ENCODE measurements around the gene LRRC14B. TPM values are rescaled to one million over a fixed set of nuclear protein-coding genes. Genes with fewer than 3 reads are reported as not detected.

The LRRC14B gene
- total RNA-seq, 3 donors from 2014 or later (not counting 1 experiment from before 2014, with no cell fraction given) = not detected

GRCh38 chr5:147751-148150 is 43.5 kb upstream of the LRRC14B start:
- DNase-seq = no peak
- intact Hi-C loops (cut with micrococcal nuclease) = no loop called here
- no peak overlapping the region for H3K27ac ChIP-seq (ENCODE audit: low read length)
- no peaks in the 10 kb centered on the region for H3K36me3 ChIP-seq (ENCODE audit: control insufficient read depth, insufficient read depth, low read length)
- no peak for ATAC-seq
- H3K27me3 ChIP-seq (ENCODE audit: control insufficient read depth, insufficient read depth, low read length) = no peaks in the 10 kb centered on the region
- peaks cover 14% of the 10 kb centered on the region for H3K36me3 Mint-ChIP-seq
- no peaks in the 10 kb centered on the region for H3K4me1 Mint-ChIP-seq
- peaks cover 11 to 12% of the 10 kb centered on the region in 2 donors for H3K9me3 Mint-ChIP-seq
- H3K4me1 ChIP-seq (ENCODE audit: control insufficient read depth, insufficient read depth, low read length) = no peaks in the 10 kb centered on the region
- no peak for TF ChIP-seq CTCF (IDR thresholded peaks at IDR 0.05)
- peaks cover 13% of the 10 kb centered on the region for H3K9me3 ChIP-seq (ENCODE audit: control insufficient read depth, insufficient read depth, low read length)
- peaks cover 5 to 8% of the 10 kb centered on the region in 2 donors for H3K27me3 Mint-ChIP-seq (ENCODE audit: low read depth in 2 of 2)
- WGBS (ENCODE audit: insufficient coverage) = 91% methylated on average over 1 of the region's 1 CpG
- no peak overlapping the region for H3K27ac Mint-ChIP-seq
- no peak overlapping the region for H3K4me3 Mint-ChIP-seq
- no peak overlapping the region for H3K4me3 ChIP-seq (ENCODE audit: low read length)

GRCh38 chr5:149745-150485 is 41.4 kb upstream of the LRRC14B start:
- Mint-ChIP-seq H3K36me3 (peaks cover 14% of the 10 kb centered on the region), H3K9me3 (peaks cover 11 to 12% of the 10 kb centered on the region in 2 donors), H3K4me3 (no peak overlapping the region), H3K27me3 (ENCODE audit: low read depth in 2 of 2) (peaks cover 5 to 8% of the 10 kb centered on the region in 2 donors), H3K27ac (no peak overlapping the region), H3K4me1 (no peaks in the 10 kb centered on the region)
- Histone ChIP-seq H3K9me3 (ENCODE audit: control insufficient read depth, insufficient read depth, low read length) (peaks cover 13% of the 10 kb centered on the region), H3K4me1 (ENCODE audit: control insufficient read depth, insufficient read depth, low read length) (no peaks in the 10 kb centered on the region), H3K27me3 (ENCODE audit: control insufficient read depth, insufficient read depth, low read length) (no peaks in the 10 kb centered on the region), H3K36me3 (ENCODE audit: control insufficient read depth, insufficient read depth, low read length) (no peaks in the 10 kb centered on the region), H3K4me3 (ENCODE audit: low read length) (no peak overlapping the region), H3K27ac (ENCODE audit: low read length) (no peak overlapping the region)
- DNase-seq = no peak
- intact Hi-C loops (cut with micrococcal nuclease) = no loop called here
- no peak for TF ChIP-seq CTCF (IDR thresholded peaks at IDR 0.05)
- no peak for ATAC-seq
- WGBS (ENCODE audit: insufficient coverage) = 88% methylated on average over 6 of the region's 6 CpGs

GRCh38 chr5:150746-151145 is 40.5 kb upstream of the LRRC14B start:
- peaks cover 11 to 12% of the 10 kb centered on the region in 2 donors for H3K9me3 Mint-ChIP-seq
- 86% methylated on average over 4 of the region's 4 CpGs for WGBS (ENCODE audit: insufficient coverage)
- H3K4me1 Mint-ChIP-seq = no peaks in the 10 kb centered on the region
- intact Hi-C loops (cut with micrococcal nuclease) = no loop called here
- H3K4me3 Mint-ChIP-seq = no peak overlapping the region
- H3K27ac Mint-ChIP-seq = no peak overlapping the region
- peaks cover 14% of the 10 kb centered on the region for H3K36me3 Mint-ChIP-seq
- Histone ChIP-seq H3K9me3 (ENCODE audit: control insufficient read depth, insufficient read depth, low read length) (peaks cover 13% of the 10 kb centered on the region), H3K27me3 (ENCODE audit: control insufficient read depth, insufficient read depth, low read length) (no peaks in the 10 kb centered on the region), H3K4me1 (ENCODE audit: control insufficient read depth, insufficient read depth, low read length) (no peaks in the 10 kb centered on the region), H3K27ac (ENCODE audit: low read length) (no peak overlapping the region), H3K4me3 (ENCODE audit: low read length) (no peak overlapping the region), H3K36me3 (ENCODE audit: control insufficient read depth, insufficient read depth, low read length) (no peaks in the 10 kb centered on the region)
- ATAC-seq (no peak), DNase-seq (no peak)
- H3K27me3 Mint-ChIP-seq (ENCODE audit: low read depth in 2 of 2) = peaks cover 5 to 8% of the 10 kb centered on the region in 2 donors
- no peak for TF ChIP-seq CTCF (IDR thresholded peaks at IDR 0.05)

GRCh38 chr5:152077-152476 is 39.2 kb upstream of the LRRC14B start:
- no peaks in the 10 kb centered on the region for H3K27me3 ChIP-seq (ENCODE audit: control insufficient read depth, insufficient read depth, low read length)
- 94% methylated on average over 6 of the region's 6 CpGs for WGBS (ENCODE audit: insufficient coverage)
- H3K36me3 Mint-ChIP-seq = peaks cover 13% of the 10 kb centered on the region
- no peak for DNase-seq
- H3K4me3 Mint-ChIP-seq = no peak overlapping the region
- H3K27ac ChIP-seq (ENCODE audit: low read length) = no peak overlapping the region
- no peak overlapping the region for H3K27ac Mint-ChIP-seq
- no peak for ATAC-seq
- H3K4me1 Mint-ChIP-seq = no peaks in the 10 kb centered on the region
- no peaks in the 10 kb centered on the region for H3K36me3 ChIP-seq (ENCODE audit: control insufficient read depth, insufficient read depth, low read length)
- intact Hi-C loops (cut with micrococcal nuclease) = no loop called here
- peaks cover 3% of the 10 kb centered on the region for H3K9me3 ChIP-seq (ENCODE audit: control insufficient read depth, insufficient read depth, low read length)
- no peaks in the 10 kb centered on the region for H3K4me1 ChIP-seq (ENCODE audit: control insufficient read depth, insufficient read depth, low read length)
- H3K27me3 Mint-ChIP-seq (ENCODE audit: low read depth in 2 of 2) = peaks cover 5 to 8% of the 10 kb centered on the region in 2 donors
- TF ChIP-seq CTCF (IDR thresholded peaks at IDR 0.05) = no peak
- H3K4me3 ChIP-seq (ENCODE audit: low read length) = no peak overlapping the region
- peaks cover 11 to 12% of the 10 kb centered on the region in 2 donors for H3K9me3 Mint-ChIP-seq
